KOPT-K1 (cell line): ENCODE measurements around the gene CTSO.

ENCODE experiments used
- H3K27ac ChIP-seq: fragments of 200-600 bp; sonication (generic); 2 replicates; pipeline ENCODE4 v1.5.1; 2016; ENCODE audit warnings: antibody characterized with exemption, mild to moderate bottlenecking, low read depth, low read length; ENCODE audit not compliant: poor library complexity, severe bottlenecking
- H3K36me3 ChIP-seq: fragments of 200-600 bp; sonication (generic); 2 replicates; pipeline ENCODE4 v1.5.1; 2017; ENCODE audit warnings: antibody characterized with exemption, mild to moderate bottlenecking, low read length, moderate library complexity; ENCODE audit not compliant: insufficient read depth
- H3K9me3 ChIP-seq: fragments of 200-600 bp; sonication (generic); 2 replicates; pipeline ENCODE4 v1.5.1; 2017; ENCODE audit warnings: antibody characterized with exemption, low read length, mild to moderate bottlenecking; ENCODE audit not compliant: insufficient read depth, poor library complexity, severe bottlenecking

CTSO gene

GRCh38 chr4:155877971-155878370, 75.7 kb downstream of the CTSO start:
- Histone ChIP-seq H3K9me3 (peaks cover 7% of the 10 kb centered on the region), H3K36me3 (no peaks in the 10 kb centered on the region), H3K27ac (no peak overlapping the region)

- peaks cover 7% of the 10 kb centered on the region for H3K9me3 ChIP-seq
- no peaks in the 10 kb centered on the region for H3K36me3 ChIP-seq
- H3K27ac ChIP-seq = no peak overlapping the region
Observed at GRCh38 chr4:155875878-155876277, 77.8 kb downstream of the CTSO start.
